CD4-positive, alpha-beta T cell treated with Interleukin-10 for 1 hour (primary cell): ENCODE data around the gene SARM1.

Experiments used
- DNase-seq: peaks from one replicate; pipeline ENCODE4 v3.0.0-alpha.2; 2020

SARM1 gene

GRCh38 chr17:28342313-28342712, 29.2 kb upstream of the SARM1 start:
- DNase-seq = no peak

GRCh38 chr17:28343491-28343932, 28.0 kb upstream of the SARM1 start:
- DNase-seq = no peak

- no peak for DNase-seq
Measured at GRCh38 chr17:28344011-28344410, 27.5 kb upstream of the SARM1 start.

- no peak for DNase-seq
Measured at GRCh38 chr17:28344435-28344901, 27.0 kb upstream of the SARM1 start.

- DNase-seq = no peak
Measured at GRCh38 chr17:28345419-28346198, 25.9 kb upstream of the SARM1 start.

- DNase-seq = no peak
Measured at GRCh38 chr17:28346199-28346580, 25.3 kb upstream of the SARM1 start.

- DNase-seq = no peak
Measured at GRCh38 chr17:28346746-28347246, 24.7 kb upstream of the SARM1 start.

- DNase-seq = no peak
Measured at GRCh38 chr17:28347261-28347891, 24.1 kb upstream of the SARM1 start.

- DNase-seq = no peak
Measured at GRCh38 chr17:28348979-28349378, 22.5 kb upstream of the SARM1 start.

- no peak for DNase-seq
Measured at GRCh38 chr17:28350271-28350670, 21.2 kb upstream of the SARM1 start.

- DNase-seq = peak; percentile 97
Measured at GRCh38 chr17:28357061-28357900, 14.2 kb upstream of the SARM1 start, which contains the start of gene POLDIP2. Gene POLDIP2, minus strand, starts transcription at chr17:28357527. Its CDS starts 79 bp downstream, at chr17:28357448.

GRCh38 chr17:28357901-28358197, 13.6 kb upstream of the SARM1 start:
- no peak for DNase-seq

- DNase-seq = no peak
Measured at GRCh38 chr17:28363186-28363585, 8.3 kb upstream of the SARM1 start.

GRCh38 chr17:28363776-28364650, 7.5 kb upstream of the SARM1 start:
- DNase-seq = no peak

GRCh38 chr17:28364665-28365363, 6.7 kb upstream of the SARM1 start, which contains the start of gene SEBOX:
Gene SEBOX, minus strand, starts transcription at chr17:28365199. Its CDS starts 48 bp downstream, at chr17:28365151.
- no peak for DNase-seq

GRCh38 chr17:28365487-28365886, 6.0 kb upstream of the SARM1 start:
- DNase-seq = no peak

GRCh38 chr17:28366605-28367004, 4.9 kb upstream of the SARM1 start:
- DNase-seq = no peak

GRCh38 chr17:28367641-28368305, 3.7 kb upstream of the SARM1 start:
- DNase-seq = no peak

GRCh38 chr17:28368306-28368831, 3.1 kb upstream of the SARM1 start:
- DNase-seq = no peak

- DNase-seq = no peak
Measured at GRCh38 chr17:28368915-28369683, 2.4 kb upstream of the SARM1 start.
